ENCODE results near the gene KLHL2.

DNA sequence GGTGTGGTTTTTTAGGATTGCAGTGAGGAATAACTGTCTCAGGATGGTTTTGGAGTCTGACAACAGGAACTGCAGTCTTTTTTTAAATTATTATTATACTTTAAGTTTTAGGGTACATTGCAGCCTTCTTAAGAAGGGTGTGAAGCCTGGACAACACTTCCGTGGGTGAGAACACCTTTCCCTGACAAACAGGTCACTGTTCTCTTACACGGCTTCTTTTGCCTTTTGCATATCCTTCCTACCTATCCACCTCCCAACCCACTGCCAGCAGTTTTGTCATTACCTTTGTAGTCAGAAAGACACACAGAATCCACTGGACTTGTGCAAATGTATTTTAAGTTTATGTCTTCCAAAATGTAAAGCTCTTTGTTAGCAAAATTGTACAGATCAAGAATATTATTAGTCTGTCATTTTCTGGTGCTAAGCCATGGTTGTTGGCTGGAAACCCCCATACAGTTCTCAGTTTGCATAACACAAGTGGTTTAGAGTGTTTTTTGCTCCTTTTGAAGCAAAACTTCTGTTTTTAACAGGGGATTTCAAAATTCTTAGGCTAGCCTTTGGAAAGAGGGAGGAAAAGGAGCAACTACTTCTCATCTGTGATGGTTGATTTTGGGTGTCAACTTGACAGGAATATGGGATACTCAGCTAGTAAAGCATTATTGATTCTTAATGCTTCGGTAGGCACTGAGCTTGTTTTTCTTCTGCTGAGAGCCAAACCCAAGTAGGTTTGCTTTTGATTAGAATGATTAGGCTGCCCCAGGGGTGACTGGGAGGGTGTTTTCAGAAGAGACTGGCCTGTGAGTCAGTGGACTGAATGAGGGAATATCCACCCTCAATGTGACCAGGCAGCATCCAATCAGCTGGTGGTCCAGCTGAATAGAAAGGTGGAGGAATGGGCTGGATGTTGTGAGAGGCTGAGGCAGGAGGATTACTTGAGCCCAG, 29.4 kb upstream of the KLHL2 start:
- TF ChIP-seq POLR2AphosphoS5 (IDR thresholded peaks at IDR 0.05; ENCODE audit: low read depth) (no peak), EZH2 (IDR thresholded peaks at IDR 0.05; ENCODE audit: low read depth, unreplicated experiment) (no peak), STAT1 (IDR thresholded peaks at IDR 0.05; ENCODE audit: unreplicated experiment) (no peak), EZH2phosphoT487 (IDR thresholded peaks at IDR 0.05; ENCODE audit: unreplicated experiment) (no peak)
- TF ChIP-seq, protein P1, sequence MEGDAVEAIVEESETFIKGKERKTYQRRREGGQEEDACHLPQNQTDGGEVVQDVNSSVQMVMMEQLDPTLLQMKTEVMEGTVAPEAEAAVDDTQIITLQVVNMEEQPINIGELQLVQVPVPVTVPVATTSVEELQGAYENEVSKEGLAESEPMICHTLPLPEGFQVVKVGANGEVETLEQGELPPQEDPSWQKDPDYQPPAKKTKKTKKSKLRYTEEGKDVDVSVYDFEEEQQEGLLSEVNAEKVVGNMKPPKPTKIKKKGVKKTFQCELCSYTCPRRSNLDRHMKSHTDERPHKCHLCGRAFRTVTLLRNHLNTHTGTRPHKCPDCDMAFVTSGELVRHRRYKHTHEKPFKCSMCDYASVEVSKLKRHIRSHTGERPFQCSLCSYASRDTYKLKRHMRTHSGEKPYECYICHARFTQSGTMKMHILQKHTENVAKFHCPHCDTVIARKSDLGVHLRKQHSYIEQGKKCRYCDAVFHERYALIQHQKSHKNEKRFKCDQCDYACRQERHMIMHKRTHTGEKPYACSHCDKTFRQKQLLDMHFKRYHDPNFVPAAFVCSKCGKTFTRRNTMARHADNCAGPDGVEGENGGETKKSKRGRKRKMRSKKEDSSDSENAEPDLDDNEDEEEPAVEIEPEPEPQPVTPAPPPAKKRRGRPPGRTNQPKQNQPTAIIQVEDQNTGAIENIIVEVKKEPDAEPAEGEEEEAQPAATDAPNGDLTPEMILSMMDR (conservative IDR thresholded peaks at IDR 0.05; ENCODE audit: low read depth in 2 of 2) = no peak
- TF ChIP-seq, protein P2, sequence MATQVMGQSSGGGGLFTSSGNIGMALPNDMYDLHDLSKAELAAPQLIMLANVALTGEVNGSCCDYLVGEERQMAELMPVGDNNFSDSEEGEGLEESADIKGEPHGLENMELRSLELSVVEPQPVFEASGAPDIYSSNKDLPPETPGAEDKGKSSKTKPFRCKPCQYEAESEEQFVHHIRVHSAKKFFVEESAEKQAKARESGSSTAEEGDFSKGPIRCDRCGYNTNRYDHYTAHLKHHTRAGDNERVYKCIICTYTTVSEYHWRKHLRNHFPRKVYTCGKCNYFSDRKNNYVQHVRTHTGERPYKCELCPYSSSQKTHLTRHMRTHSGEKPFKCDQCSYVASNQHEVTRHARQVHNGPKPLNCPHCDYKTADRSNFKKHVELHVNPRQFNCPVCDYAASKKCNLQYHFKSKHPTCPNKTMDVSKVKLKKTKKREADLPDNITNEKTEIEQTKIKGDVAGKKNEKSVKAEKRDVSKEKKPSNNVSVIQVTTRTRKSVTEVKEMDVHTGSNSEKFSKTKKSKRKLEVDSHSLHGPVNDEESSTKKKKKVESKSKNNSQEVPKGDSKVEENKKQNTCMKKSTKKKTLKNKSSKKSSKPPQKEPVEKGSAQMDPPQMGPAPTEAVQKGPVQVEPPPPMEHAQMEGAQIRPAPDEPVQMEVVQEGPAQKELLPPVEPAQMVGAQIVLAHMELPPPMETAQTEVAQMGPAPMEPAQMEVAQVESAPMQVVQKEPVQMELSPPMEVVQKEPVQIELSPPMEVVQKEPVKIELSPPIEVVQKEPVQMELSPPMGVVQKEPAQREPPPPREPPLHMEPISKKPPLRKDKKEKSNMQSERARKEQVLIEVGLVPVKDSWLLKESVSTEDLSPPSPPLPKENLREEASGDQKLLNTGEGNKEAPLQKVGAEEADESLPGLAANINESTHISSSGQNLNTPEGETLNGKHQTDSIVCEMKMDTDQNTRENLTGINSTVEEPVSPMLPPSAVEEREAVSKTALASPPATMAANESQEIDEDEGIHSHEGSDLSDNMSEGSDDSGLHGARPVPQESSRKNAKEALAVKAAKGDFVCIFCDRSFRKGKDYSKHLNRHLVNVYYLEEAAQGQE (IDR thresholded peaks at IDR 0.05; ENCODE audit: unreplicated experiment) = no peak
- TF ChIP-seq, protein P3, sequence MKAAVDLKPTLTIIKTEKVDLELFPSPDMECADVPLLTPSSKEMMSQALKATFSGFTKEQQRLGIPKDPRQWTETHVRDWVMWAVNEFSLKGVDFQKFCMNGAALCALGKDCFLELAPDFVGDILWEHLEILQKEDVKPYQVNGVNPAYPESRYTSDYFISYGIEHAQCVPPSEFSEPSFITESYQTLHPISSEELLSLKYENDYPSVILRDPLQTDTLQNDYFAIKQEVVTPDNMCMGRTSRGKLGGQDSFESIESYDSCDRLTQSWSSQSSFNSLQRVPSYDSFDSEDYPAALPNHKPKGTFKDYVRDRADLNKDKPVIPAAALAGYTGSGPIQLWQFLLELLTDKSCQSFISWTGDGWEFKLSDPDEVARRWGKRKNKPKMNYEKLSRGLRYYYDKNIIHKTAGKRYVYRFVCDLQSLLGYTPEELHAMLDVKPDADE (IDR thresholded peaks at IDR 0.05) = no peak

All from GM23338 (cell line).